Left lobe of liver (tissue), 2 donors: ENCODE measurements around the gene CFAP97D1. TPM values are rescaled to one million over a fixed set of nuclear protein-coding genes. Genes with fewer than 3 reads are reported as not detected.

Experiments
- ATAC-seq: fragments of 200-7000 bp; cut with Tn5 transposase; one replicate; pipeline ENCODE4 v1.9.1; 2020; ENCODE audit warnings: mild to moderate bottlenecking, moderate library complexity
- DNase-seq: peaks from one replicate; pipeline ENCODE4 v3.0.0-alpha.2; 2020; ENCODE audit warnings: low spot score
- total RNA-seq: library from RNA; stranded (reverse); gene quantifications from one replicate; pipeline ENCODE4 v1.2.1, GENCODE V29; 2021
- donor health status: DM: no; HTN: no; CAD: no; lungs with moderate emphysema.
- donor health status: DM: no; HTN: yes; CAD: no.

Gene CFAP97D1
- total RNA-seq, 1 donor from 2014 or later, result not detected

DNA sequence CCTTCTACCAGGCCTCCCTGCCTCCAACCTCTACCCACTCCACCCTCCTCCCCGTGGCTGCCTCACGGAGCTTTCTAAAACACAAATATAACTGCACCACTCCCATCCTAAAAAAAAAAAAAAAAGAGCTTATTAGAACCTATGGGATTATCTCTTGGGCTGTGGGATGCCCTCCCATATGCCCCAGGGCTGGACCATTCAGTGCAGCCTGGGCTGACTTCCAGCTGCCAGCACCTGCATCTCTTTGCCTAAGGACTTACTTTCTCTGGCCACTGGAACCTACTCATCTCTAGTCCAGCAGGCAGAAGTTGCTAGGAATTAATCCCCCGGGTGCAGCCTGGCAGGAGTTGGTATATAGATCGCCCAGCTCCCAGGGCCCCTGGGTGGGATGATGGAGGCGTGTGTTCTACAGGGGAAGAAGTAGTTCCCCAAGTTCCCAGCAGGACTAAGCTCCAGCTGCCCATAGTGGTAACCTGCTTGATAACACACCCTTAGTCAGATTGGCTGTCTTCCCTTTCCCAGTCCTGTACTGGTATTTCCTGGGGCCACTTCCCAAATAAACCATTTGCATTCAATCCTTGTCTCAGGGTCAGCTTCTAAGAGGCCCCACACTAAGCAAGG lies 42.4 kb downstream of the CFAP97D1 start:
- no peak for DNase-seq
- no peak for ATAC-seq

DNA sequence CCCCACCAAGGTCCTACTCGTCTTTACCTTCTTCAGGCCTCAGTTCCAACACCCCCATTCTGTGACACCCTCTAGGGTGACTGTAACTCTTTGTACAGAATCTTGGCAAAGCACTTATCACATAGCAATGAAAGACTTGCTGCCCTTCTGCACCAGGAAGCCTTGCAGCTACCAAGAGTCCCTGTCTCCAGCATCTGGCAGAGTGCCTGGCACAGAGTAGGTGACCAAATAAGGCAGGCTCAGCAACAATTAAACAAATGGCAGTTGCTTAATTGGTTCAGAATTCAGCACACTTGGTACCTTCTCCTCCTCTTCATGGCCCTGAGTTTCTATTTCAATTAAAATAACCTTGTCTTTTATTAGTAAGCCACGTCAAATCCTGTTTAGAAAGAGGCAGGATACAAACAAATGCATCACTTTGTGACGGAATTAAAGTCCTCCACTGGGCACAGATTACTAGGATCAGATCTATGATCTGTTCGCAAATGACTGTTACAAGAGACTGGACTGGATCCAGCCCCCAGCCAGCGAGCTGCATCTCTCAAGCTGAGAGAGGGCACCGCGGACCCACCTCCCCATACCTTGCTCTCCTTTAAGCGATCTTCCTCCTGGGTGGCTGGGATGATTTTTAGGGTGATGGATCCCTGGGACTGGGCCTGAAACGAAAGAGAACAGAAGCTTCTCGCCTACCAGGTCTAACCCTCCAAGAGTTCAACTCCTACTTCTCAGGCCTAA lies 43.3 kb downstream of the CFAP97D1 start:
- DNase-seq (no peak), ATAC-seq (no peak)

DNA sequence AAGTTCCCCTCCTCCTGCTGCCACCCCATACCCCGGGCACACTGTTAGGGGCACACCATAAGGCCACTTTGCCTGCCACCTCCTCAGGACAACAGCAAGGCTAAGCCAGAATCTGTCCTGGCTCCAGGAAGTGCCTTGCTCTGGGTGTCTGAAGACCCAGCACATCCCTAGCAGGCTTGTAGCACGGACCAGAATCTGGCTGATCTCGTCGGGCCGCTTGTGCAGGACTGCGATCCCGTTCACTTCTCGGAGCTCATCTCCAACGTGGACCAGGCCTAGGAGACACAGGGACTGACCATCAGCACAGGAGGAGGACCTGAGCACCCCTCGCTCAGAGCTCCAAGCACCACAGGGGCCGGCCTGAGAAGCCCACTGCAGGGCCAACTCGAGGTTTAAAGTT lies 45.3 kb downstream of the CFAP97D1 start:
- ATAC-seq (no peak), DNase-seq (no peak)

DNA sequence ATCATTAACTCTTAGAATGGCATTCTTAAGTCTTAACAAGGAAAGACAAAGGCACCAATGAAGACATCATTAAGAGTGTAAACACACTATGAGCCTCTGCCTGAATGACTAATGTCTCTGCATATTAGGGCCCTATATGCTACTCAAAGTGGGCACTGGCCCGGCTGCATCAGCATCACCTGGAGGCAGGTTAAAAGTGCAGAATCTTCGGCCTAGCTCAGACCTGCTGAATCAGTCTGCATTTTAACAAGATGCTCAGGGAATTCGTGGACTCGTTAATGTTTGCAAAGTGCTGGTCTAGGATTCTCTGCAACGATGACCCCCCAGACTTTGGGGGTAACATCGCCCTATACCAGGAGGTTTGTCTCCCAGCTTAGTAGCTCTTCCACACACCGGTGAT lies 46.0 kb downstream of the CFAP97D1 start:
- ATAC-seq, result no peak

GRCh38 chr17:43827596-43827995 lies 47.4 kb downstream of the CFAP97D1 start:
- DNase-seq (no peak), ATAC-seq (no peak)

More for the DNA sequence above, 46.0 kb downstream of the CFAP97D1 start:
- no peak for DNase-seq

- no peak for DNase-seq
- ATAC-seq, result no peak
These were observed 49.5 kb downstream of the CFAP97D1 start for GRCh38 chr17:43829738-43830137.

- ATAC-seq (no peak), DNase-seq (no peak)
These were observed 50.4 kb downstream of the CFAP97D1 start for GRCh38 chr17:43830510-43831140.

- ATAC-seq (no peak), DNase-seq (no peak)
These were observed 51.4 kb downstream of the CFAP97D1 start for GRCh38 chr17:43831633-43832032.

GRCh38 chr17:43832168-43832975 lies 52.1 kb downstream of the CFAP97D1 start:
- DNase-seq (no peak), ATAC-seq (peak; percentile 70)

GRCh38 chr17:43832976-43833829 lies 53.0 kb downstream of the CFAP97D1 start, which contains the start of gene MPP3:
Gene MPP3, minus strand, starts transcription at chr17:43833146. Its CDS starts 1,240 bp downstream, at chr17:43831906.
- ATAC-seq, result peak; percentile 96
- DNase-seq, result peak; percentile 63

- DNase-seq (no peak), ATAC-seq (no peak)
These were observed 53.9 kb downstream of the CFAP97D1 start for GRCh38 chr17:43834106-43834505.

Other genes with a start within 250 kb of the CFAP97D1 start
- gene ETV4, start 234.1 kb upstream of the CFAP97D1 start, total RNA-seq, result 0.65 TPM
- gene MEOX1, start 118.5 kb upstream of the CFAP97D1 start, total RNA-seq, result not detected
- not detected for gene SOST, start 21.6 kb upstream of the CFAP97D1 start, total RNA-seq
- 79.4 TPM for gene DUSP3, start 1.5 kb upstream of the CFAP97D1 start, total RNA-seq
- gene MPP3, start 52.7 kb downstream of the CFAP97D1 start, total RNA-seq, result 2.0 TPM
- gene CD300LG, start 66.7 kb downstream of the CFAP97D1 start, total RNA-seq, result not detected
- gene MPP2, start 127.1 kb downstream of the CFAP97D1 start, total RNA-seq, result 0.10 TPM
- not detected for gene PPY, start 162.0 kb downstream of the CFAP97D1 start, total RNA-seq
- not detected for gene PYY, start 173.5 kb downstream of the CFAP97D1 start, total RNA-seq
- gene NAGS, start 224.2 kb downstream of the CFAP97D1 start, total RNA-seq, result 51.3 TPM
- gene TMEM101, start 234.5 kb downstream of the CFAP97D1 start, total RNA-seq, result 14.4 TPM